Measurements from ENCODE around the gene CECR2.

DNA sequence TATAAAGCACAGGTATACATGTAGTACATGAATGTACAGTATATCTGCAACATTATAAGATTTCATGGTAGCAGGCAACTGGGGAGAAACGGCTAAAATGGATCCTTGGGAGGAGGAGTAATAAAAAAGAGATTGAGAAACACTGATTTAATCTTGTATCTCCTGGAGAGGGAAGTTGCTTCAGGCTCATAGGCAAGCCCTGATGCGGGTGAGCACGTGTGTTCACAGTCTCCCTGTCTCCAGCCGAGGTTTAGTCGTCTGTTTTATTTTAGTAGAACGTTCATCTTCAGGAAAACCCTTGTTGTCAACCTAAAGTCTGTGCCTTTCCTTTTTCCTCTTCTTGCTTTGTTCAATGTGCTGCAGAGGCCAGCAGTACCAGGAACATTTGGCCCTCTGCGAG is 172.2 kb downstream of the CECR2 start:
- TF ChIP-seq EZH2phosphoT487 (IDR thresholded peaks at IDR 0.05; ENCODE audit: insufficient read depth, low read depth) (no peak), EZH2 (IDR thresholded peaks at IDR 0.05; ENCODE audit: insufficient read depth, poor library complexity, severe bottlenecking) (no peak)

All from GM23248 (cell line).